ENCODE measurements around the gene MLX.
"Not testable (repeated sequence)": the region's sequence is repeated elsewhere in the genome, so short reads cannot be mapped to it uniquely, and the experiment has no call there.

Gene MLX

DNA sequence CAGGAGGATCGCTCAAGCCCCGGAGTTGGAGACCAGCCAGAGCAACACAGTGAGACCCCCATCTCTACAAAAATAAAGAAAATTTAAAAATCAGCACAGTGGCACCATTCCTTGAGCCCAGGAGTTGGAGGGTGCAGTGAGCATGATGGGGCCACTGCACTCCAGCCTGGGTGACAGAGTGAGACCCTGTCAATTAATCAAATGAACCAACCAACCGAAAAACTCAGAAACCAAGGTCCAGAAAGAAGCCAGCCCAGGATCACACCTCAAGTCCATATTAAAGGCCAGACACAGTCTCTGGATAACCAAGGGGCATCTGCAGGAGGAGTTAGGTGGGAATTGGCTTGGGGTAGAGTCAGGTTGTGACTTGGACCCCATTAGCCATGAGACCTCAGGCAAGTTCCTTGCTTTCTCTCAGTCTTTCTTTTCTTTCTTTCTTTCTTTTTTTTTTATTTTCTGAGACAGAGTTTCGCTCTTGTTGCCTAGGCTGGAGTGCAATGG lies 11.7 kb upstream of the MLX start:
- DNase-seq (ENCODE audit: low read depth), result no peak

DNA sequence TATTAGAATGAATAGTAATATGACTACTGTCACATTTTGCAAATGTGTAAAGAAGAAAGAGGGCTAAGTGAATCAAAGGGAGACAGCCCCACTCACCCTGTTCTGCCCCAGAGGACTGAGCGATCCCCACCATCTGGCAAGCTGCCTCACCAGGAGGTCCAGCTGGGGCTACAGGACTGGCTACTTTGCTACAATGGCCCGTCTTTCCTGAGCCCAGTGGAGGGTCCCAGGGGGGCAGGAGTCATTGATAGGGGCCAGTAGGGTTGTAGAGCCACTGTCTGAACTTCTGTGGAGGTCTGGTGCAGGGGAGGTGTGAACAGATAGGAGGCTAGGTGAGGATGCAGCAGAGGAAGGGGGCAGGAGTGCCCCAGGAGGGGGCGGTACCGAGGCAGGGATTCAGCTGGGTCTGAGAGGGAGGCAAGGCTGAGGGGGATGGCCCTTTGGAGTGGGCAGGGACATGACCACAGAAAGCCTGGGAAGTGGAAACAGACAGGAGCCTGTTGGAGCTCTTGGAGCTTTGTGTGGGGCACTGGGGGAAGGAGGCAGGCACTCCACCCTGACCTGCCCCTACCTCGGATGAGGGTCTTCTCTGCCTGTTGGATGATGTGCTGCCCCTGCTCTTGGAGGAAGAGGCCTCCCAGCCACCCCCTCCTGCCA lies 10.8 kb upstream of the MLX start:
- not testable (repeated sequence) for DNase-seq (ENCODE audit: low read depth)

DNA sequence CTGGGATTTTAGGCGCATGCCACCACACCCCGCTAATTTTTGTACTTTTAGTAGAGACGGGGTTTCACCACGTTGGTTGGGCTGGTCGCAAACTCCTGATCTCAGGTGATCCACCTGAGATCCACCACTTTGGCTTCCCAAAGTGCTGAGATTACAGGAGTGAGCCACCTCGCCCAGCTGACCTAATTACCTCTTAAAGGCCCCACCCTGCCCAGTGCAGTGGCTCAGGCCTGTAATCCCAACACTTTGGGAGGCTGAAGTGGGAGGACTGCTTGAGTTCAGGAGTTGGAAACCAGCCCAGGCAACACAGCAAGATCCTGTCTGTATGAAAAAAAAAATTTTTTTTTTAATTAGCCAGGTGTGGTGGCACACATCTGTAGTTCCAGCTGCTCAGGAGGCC lies 7.8 kb upstream of the MLX start:
- no peak for DNase-seq (ENCODE audit: low read depth)

DNA sequence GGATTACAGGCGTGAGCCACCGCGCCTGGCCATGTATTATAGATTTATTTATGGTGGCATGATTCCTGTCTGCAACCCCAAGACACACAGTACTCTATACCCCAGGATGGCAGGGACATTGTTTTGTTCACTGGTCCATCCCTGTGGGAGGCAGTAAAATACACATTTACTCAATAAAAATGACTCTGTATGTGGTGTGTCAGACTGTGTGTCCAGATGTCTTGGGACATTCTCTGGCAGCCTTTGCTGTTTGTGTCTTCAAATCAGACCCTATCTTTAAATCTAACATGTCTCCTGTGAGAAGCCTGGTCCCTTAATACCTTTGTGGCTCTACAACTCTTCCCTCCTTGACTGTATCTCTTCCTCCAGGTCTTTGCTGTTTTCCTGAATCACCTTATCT lies 6.7 kb upstream of the MLX start:
- DNase-seq (ENCODE audit: low read depth), result no peak

DNA sequence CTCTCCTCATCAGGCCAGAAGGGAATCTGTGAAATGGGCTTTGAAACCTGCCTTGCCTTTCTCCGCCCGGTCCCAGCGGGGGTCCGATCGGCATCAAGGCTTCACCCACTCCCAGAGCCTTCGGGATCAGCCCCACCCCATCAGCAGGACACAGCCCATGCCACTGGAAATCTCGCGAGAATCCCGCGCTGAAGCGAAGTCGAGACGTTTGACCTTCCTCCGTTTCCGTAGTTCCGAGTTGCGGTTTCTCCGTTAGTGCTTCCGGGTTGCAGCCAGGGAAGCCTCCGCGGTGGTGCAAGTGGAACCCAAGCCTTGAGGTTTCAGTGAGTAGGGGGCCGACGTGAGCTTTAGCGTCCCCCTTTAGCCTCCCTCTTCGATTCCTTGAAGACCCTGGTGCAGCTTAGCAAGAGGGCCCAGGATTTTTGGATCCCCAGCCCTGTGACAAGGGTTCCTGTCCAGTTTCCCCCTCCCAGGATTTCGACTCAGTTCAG lies 5.0 kb upstream of the MLX start, which contains the start of gene COASY:
Gene COASY, plus strand, starts transcription at position 252 of the 491 bp plus-strand sequence. CDS start 475 bp downstream, outside the sequence.
- DNase-seq (ENCODE audit: low read depth), result peak; percentile 86

DNA sequence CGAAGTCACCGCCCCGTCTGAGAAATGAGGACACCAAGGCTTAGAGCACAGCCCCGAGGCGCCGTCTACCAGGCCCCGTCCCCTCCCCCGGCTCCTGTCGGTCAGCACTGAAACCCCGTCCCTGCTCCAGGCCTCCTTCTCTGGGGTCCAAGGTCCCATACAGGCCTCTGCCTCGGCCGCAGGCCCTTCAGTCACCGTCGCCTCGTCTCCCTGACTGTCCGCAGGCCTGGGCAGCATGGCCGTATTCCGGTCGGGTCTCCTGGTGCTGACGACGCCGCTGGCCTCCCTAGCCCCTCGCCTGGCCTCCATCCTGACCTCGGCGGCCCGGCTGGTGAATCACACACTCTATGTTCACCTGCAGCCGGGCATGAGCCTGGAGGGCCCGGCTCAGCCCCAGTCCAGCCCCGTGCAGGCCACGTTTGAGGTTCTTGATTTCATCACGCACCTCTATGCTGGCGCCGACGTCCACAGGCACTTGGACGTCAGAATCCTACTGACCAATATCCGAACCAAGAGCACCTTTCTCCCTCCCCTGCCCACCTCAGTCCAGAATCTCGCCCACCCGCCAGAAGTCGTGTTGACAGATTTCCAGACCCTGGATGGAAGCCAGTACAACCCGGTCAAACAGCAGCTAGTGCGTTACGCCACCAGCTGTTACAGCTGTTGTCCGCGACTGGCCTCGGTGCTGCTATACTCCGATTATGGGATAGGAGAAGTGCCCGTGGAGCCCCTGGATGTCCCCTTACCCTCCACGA lies 4.3 kb upstream of the MLX start:
- no peak for DNase-seq (ENCODE audit: low read depth)

DNA sequence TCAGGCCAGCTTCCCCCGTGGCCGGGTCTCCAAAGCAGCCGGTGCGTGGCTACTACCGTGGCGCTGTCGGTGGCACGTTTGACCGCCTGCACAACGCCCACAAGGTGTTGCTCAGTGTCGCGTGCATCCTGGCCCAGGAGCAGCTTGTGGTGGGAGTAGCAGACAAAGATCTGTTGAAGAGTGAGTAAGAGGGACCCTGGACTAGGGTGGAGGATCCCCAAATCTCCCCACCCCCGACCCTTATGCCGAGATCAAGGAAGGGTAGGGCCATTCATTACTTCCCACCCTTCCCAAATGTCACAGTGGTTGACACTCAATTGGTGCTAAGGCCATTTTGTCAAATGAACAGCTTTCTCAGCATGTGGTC lies 3.8 kb upstream of the MLX start:
- DNase-seq (ENCODE audit: low read depth), result no peak

DNA sequence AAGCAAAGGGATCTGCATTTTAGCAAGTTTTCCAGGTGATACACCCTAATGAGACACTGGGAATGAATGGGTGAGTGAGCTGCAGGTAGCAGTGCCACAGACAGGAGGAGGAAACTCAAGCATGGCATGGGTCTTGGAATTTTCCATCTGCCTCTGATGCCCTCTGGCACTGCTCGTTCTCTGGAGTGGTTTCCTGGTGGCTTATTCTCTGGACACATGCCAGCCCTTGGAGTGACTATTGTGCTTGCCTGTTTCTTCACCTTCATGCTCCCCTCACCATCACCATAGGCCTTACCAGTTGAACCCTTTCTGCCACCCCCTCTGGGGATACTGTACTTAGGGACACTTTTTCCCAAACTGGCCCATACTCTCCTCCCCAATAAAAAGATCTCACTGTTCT lies 3.4 kb upstream of the MLX start:
- no peak for DNase-seq (ENCODE audit: low read depth)

DNA sequence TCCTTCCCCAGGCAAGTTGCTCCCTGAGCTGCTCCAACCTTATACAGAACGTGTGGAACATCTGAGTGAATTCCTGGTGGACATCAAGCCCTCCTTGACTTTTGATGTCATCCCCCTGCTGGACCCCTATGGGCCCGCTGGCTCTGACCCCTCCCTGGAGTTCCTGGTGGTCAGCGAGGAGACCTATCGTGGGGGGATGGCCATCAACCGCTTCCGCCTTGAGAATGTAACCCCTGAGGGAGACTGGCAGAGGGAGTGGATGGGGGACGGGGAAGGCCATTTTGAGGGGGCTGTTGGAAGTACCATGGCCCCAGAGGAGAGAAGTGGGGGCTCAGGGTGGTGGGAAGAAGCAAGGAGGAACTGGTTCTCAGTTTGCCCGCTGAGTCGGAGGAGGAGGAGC lies 3.0 kb upstream of the MLX start:
- DNase-seq (ENCODE audit: low read depth), result no peak

DNA sequence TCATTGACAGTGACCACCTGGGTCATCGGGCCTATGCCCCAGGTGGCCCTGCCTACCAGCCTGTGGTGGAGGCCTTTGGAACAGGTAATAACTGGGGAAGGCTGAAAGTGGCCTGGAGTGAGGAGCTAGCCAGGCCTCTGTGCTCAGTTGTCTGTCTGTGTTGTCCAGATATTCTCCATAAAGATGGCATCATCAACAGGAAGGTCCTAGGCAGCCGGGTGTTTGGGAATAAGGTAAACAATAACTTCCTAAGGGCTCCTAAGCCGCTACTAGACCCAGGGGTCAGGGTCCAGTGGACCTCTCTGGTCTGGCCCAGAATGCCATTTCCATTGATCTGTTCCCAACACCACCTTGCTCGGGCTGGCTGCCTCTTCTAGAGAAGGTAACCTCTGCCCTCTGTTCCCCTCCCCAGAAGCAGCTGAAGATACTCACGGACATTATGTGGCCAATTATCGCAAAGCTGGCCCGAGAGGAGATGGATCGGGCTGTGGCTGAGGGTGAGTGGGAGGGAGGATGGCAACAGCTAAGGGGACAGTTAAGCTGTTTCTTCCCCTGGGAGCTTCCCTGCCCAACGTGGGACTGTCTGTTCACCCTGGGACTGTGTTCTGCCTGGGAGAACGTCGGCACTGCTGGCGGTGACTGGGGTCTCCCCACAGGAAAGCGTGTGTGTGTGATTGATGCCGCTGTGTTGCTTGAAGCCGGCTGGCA lies 1.9 kb upstream of the MLX start:
- no peak for DNase-seq (ENCODE audit: low read depth)

DNA sequence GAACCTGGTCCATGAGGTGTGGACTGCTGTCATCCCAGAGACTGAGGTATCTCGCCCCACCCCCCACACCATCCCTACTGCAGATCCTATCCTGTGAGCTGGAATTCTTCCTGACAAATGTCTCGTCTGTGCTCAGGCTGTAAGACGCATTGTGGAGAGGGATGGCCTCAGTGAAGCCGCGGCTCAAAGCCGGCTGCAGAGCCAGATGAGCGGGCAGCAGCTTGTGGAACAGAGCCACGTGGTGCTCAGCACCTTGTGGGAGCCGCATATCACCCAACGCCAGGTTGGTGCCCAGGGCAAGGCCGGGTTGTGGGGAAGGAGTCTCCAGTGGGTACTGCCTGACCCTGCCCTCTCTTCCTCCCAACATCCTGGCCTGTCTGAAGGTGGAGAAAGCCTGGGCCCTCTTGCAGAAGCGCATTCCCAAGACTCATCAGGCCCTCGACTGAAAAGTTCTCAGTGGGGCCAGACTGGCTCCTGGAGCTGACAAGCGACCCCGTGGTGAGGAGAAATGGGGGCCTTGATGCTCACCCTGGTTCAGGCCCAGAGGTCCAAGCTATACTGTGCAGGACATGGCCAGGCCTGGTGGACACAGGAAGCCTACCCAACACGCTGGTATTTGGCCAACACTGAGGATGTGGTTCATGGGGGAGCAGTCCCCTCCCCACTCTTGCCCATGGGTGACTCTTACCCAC lies 1.2 kb upstream of the MLX start:
- DNase-seq (ENCODE audit: low read depth), result no peak

DNA sequence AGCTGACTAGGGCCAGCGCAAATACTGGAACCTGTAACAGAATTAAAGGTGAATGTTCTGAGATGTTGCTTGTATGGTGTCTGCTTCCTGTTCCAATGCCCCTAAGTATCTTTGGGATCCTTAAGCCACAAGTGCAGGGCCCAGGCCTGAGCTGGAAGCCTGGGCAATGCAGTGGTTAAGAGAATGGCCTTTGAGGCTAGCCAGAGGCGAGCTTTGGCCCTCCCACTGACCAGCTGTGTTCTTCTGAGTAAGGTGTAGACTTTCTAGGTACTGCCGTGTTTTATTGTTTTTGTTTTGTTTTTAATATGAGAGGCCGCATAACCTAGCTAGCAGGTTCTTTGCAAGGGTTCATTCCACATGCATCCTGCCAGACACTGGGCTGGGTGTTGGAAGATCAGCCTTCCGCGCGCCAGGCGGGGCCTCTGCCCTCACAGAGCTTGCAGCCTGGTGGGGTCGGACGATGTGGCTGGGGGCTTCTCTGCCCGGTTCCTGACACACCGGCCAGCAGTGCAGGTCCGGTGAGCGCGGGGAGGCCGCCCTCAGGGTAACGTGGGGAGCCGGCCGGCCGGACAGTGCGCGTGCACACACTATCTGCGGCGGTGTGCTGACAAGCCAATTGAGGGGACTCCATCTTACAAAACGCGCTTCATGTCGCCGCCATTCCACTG lies 551 bp upstream of the MLX start:
- no peak for DNase-seq (ENCODE audit: low read depth)

DNA sequence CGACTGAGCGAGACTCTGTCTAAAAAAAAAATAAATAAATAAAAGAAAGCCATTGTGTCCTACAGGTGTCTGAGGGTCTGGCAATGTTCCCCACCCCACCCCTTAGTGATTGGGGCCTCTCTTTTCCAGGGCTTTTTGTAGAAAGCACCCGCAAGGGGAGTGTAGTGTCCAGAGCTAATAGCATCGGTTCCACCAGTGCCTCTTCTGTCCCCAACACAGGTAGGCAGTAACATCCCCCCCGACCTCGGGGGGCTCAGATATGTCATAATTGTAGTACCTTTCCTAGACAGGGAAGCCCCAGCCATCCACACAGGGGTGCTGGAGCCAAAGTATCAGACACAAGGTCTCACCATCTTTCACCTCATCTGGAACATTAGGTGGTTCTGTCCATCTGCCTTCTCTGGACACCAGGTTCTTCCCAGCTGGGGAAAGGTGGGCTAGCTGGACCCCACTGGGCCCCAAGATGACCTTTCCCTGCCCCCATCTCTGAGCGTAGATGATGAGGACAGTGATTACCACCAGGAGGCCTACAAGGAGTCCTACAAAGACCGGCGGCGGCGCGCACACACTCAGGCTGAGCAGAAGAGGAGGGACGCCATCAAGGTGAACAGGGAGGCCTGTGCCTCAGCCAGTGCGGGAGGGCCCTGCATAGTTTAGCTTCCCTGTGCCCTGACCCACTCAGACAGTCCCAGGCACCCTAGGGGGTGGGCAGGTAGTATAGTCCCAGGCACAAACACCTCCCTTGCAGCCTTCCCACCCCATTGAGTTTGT lies 1.6 kb downstream of the MLX start:
- DNase-seq (ENCODE audit: low read depth), result no peak

DNA sequence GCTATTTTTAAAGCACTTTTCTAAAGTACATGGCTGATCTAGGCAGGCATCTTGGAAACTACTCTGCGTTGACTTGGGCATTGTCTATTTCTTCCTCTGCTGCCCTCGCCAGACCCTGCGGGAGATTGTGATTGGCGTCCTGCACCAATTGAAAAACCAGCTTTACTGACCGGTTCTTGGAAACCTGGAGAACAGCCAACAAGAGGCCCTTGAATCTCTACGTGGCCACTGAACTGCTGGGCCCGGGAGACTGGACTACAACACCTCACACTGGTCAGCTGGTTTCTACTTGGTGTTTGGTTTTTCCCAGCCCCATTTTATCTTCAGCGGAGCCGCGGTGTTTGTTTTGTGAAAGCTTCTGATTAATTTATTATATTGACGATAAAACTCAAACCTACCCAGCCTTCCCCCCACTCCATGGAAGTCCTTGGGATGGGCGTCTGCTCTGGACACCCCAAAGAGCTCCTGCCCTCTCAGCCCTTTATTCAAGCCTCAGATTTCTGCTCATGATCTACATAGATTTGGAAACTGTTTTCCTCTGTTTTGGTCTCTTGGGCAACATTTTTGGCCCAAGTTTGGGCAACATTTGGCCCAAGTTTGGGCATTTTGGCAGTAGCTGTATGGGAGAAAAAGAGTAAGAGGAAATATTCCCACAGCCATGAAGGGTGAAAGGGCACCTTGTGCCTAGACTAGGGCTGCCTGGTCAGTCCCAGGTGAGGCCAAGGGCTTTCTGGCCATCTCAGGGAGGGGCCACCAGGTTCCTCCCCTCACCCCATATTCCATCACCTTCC lies 4.7 kb downstream of the MLX start:
- no peak for DNase-seq (ENCODE audit: low read depth)

DNA sequence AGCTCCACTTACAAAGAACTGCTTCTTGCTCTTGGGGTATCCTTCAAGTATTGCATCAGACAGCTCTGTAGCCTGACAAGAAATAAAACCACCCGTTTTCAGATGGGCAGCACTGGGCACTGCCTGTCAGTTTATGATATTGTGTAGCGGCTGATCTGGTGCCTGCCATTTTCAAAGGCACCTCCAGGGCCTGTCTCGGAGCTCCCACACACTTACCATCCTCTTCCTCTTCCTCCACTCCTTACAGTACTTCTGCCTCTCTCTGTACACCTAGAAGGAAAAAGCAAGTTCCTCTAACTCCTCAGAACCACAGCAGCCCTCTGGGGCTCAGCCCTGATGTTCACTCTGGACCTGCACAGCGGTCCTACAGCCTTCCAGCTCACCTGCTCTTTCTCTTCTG lies 6.2 kb downstream of the MLX start:
- no peak for DNase-seq (ENCODE audit: low read depth)

DNA sequence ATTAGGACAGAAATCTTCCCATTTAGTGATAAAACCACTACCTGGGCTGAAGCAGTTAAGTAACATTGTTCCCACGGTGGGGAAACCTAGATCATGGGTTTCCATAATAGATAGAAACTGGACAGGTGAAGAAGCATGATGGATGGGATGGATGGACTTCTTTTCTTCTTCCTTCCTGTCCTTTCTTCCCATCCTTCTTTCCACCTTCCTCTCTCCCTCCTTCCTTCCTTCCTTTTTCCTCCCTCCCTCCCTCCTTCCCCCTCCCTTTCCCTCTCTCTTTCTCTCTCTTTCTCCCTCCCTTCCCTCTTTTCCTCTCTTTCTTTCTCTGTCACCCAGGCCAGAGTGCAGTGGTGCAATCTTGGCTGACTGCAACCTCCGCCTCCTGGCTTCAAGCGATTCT lies 7.6 kb downstream of the MLX start:
- no peak for DNase-seq (ENCODE audit: low read depth)

DNA sequence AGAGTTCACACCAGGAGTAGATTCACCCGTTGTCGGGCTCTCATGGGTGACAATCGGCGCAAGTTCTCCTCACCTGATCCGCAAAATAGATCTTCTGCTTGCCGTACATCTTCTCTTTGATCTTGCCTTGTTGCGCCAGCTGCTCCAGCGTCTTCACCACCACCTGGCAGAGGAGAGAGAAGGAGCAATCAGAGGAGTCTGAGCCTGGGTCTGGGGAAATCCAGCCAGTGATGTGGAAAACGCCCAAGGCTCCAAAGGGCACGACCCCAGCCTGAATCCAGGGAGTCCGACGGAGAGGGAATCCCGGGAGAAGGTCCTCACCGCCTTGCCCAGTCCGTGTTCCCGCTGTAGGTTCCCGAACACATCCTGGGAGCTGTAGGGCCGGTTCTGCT lies 10.2 kb downstream of the MLX start:
- DNase-seq (ENCODE audit: low read depth), result no peak

DNA sequence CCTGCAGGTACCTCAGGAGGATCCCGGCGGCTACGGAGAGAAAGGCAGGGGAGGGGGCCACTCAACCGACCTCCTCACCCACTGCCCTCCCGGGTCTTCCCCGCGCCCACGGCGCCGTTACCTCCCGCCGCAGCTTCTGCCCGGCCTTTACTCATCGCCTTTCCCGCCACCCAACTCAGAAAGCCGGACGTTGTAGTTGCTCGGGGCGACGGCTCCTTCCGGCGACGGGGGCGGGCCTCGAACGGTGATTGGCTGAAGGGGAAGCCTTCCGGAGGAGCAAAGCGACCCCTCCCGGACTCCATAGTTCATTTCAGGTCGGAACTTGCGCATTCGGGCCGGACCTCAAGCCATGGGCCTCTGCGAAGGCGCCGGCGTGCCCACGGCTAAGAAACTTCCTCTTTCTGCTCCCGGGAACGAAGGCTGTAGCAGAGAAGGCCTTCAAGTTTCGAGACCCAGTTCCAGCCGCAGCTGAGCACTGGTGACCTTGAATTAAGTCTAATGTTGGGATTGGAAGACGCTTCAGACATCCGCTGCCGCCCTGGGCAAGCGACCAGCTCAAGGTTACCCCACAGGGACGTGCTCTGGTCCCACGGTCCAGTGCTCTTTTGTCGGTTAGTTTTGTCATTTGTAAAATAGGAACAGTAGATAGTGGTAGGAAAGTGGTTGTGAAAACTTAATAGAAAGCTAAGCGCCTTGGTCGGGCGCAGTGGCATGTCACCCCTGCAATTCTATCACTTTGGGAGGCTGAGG lies 10.8 kb downstream of the MLX start, which contains the start of gene PSMC3IP:
Gene PSMC3IP, minus strand, starts transcription at position 198 of the 750 bp plus-strand sequence. Its CDS starts 43 bp downstream, at position 155.
- peak; percentile 85 for DNase-seq (ENCODE audit: low read depth)

DNA sequence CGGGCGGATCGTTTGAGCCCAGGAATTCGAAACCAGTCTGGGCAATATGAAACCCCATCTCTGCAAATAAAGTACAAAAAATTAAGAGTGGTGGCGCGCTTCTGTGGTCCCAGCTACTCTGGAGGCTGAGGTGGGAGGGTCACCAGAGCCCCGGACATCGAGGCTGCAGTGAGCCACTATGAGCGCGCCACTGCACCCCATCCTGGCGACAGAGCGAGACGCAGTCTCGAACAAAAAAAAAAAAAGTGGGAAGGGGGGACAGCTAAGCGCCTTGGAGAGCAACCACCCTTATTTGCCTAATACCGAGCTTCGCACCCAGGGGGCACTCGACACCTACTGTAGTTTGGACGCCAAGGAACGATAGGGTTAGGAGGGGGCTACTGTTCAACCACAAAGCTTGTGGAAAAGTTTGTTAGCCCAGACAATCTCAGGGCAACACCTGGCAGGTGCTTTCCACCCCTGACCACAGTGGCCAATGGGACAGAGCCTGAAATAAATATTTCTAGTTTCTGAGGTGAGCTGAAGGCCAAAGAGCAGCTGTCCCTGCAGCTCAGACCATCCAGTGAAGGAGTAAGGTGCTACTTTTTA lies 11.5 kb downstream of the MLX start:
- DNase-seq (ENCODE audit: low read depth), result peak; percentile 55

Data from T follicular helper cell (primary cell).